SIG-M5 treated with dmso at 0.1 percent for 504 hours (cell line): Measurements from ENCODE around the gene NKD2.
"Not testable (repeated sequence)": the region's sequence is repeated elsewhere in the genome, so short reads cannot be mapped to it uniquely, and the experiment has no call there.

Experiments
- DNase-seq: peaks from one replicate; lab custom pipeline; 2025; ENCODE audit not compliant: unreplicated experiment; lab: John Stamatoyannopoulos, UW

NKD2 gene

DNA sequence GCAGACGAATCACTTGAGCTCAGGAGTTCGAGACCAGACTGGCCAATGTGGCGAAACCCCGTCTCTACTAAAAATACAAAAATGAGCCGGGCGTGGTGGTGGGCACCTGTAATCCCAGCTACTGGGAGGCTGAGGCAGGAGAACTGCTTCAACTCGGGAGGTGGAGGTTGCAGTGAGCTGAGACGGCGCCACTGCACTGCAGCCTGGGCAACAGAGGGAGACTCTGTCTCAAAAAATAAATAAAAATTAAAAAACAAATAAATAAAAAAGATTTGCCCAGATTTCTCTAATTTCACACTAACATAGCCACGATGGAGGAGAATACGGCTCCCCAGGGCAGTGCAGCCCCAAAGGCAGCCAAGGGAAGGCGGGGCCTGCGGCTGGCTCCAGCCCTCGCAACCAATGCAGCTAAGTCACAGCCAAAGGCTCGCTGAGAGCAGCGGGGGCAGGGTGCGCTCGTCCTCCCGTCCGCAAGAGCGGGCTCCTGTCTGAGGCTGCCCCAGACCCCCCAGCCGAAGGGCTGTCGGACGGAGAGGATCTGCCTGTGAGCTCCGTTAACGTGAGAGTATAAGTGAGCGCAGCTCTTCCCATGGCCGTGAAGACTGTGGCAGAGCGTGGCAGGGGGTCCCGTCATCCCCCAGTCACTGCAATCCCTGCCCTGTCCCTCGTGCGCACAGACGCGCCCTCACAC is 59.7 kb downstream of the NKD2 start:
- no peak for DNase-seq

GRCh38 chr5:1068895-1069719 is 60.5 kb downstream of the NKD2 start:
- no peak for DNase-seq

DNA sequence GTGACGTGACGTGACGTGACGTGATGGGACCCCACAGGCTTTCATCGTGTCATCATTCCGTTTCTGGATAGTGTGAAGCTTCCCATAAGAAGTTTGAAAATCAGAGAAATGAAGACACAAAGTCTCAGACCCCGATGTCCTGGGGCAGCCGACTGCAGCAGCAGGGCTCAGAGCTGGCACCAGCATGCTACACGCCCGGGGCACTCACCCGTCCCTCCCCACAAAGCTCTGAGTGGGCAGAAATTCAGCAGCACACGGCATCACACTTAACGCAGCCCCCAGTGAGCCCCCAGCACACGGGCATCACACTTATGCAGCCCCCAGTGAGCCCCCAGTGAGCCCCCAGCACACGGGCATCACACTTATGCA is 61.1 kb downstream of the NKD2 start:
- no peak for DNase-seq

GRCh38 chr5:1073239-1074102 is 64.9 kb downstream of the NKD2 start:
- DNase-seq, result no peak

DNA sequence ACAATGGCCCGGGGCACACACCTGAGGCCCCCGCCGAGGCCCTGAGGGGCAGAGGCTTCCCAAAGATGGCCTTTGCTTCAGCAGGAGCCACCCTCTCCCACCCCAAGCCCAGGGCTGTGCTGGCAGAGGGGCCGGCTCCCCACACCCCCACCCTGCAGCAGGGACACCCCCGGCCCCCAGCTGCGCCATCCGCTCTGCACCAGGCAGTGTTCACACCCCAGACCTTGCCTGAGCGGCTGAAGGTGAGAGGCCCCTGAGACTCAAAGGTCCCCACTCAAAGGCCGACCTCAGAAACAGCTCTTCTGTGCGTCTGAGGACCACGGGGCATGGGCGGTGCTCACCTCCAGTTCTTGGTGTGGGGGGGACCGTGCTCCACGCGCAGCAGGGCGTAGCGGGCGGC is 65.6 kb downstream of the NKD2 start:
- DNase-seq, result no peak

- DNase-seq, result no peak
These were observed 66.4 kb downstream of the NKD2 start for GRCh38 chr5:1074816-1075554.

GRCh38 chr5:1075555-1075881 is 66.9 kb downstream of the NKD2 start:
- DNase-seq, result no peak

GRCh38 chr5:1075931-1076330 is 67.3 kb downstream of the NKD2 start:
- DNase-seq, result no peak

DNA sequence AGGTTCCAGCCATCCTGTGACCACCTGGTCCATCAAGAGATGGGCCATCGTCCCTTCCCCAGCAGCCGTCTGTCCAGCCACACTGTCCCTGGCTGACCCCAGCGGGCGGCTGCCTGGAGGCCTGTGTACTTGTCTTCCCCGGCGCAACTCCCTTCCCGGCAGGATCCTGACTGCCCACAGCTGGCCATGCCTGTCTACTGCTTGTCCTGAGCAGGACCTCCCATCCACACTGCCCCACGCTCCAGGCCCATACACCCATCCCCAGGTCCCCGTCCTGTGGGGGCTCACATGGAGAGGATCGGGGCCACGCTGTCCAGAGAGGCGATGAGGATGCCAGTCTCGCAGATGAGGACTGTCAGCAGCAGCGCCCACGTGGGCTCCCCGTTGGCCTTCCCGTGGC is 67.8 kb downstream of the NKD2 start:
- no peak for DNase-seq

DNA sequence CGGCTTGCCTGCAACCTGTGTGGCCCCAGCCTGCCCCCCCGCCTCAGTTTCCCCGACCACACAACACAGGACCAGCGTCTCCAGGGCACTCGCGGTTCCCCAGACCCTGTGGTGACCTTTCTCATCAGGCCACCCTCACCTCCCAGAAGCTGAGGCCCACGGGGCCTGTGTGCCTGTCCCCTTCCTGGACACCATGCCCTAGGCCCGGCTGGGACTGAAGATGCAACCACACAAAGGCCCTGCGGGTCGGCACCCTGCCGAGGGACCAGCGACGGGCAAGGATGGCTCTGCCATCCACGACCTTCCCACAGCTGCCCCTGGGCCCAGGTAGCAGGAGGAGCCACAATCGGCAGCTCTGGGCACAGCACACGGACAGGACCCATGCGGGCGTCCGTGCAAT is 68.4 kb downstream of the NKD2 start:
- no peak for DNase-seq

GRCh38 chr5:1077491-1078020 is 69.0 kb downstream of the NKD2 start:
- no peak for DNase-seq

DNA sequence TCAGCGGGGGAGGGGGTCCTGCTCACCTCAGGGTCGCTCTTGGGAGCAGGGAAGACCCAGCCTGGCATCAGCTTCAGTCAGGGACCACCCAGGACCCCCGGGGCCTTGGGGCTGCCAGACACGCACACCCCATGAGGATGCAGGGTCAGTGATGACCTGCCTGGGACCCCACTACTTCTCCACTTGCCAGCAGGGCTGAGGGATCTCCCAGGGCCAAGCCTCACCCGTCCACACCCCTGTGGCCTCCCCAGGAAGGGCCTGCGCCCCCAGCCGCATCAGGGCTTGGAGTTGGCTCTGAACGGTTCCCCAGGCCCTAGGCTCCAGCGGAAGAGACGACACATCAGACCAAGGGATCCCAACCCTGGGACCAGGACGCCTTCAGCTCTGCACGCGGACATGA is 69.6 kb downstream of the NKD2 start:
- no peak for DNase-seq

DNA sequence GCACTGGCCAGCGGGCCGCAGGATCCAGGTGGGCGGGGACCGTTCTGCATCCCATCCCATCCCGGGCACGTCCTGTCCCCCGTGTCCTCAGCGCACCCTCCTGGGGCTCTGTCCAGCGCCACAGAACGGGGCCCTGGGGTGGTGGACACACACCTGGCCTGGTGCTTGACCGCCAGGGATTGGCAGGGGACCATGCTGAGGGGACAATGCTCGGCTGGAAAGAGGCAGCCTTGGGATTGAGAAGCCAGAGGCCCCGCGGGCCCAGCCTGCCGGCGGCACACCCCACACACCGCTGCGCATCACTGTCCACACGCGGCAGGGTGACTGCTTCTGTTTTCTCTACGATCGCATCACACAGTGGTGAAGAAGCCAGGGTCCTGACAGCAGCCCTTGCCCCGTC is 70.2 kb downstream of the NKD2 start:
- no peak for DNase-seq

DNA sequence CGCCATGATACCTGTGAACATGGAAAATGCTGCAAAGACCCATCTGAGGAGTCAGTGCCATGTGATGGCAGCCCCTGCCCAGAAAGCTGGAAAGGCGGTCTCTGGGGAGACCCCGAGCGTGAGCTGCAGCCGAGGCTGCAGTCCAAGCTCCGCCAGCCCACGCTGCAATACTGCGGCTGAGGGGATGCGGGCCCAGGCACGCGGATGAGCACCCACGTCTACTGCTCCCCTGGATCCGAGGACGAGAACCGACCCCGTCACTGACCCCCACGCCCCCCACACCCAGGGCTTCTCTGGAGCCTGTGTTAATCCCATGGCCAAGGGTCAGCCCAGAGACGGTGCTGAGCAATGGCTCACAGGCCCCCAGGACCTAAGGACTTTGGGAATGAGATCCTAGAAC is 70.9 kb downstream of the NKD2 start:
- no peak for DNase-seq

DNA sequence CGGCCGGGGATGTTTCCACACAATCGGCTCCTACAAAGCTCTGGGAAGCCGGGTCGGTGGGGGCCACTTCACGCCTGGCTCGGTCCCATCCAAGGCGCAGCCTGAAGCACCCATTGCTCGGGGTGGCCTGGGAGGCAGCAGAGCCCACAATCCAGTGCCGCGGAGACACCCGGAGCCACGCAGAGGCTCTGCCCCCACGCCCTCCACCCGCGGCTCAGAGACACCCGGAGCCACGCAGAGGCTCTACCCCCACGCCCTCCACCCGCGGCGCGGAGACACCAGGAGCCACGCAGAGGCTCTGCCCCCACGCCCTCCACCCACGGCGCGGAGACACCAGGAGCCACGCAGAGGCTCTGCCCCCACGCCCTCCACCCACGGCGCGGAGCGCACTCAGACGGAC is 71.4 kb downstream of the NKD2 start:
- no peak for DNase-seq

GRCh38 chr5:1080432-1080831 is 71.8 kb downstream of the NKD2 start:
- DNase-seq, result no peak

DNA sequence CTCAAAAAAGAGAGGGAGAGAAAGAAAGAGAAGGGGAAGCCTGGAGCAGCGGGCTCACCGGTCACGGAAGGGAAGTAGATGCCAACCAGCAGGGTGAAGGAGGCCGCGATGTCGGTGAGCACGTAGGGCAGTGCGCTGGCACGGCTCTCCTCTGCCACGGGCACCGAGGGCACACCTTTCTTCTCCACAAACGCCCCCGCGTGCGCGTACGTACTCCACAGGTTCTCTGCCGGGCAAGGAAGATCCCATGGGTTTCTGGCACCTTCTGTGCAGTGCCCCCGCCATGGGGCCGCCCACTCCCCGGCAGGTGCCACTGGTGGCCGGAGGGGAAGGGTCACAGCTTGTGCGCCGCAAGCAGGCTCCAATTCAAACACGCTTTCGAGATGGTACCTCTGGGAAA is 72.9 kb downstream of the NKD2 start:
- DNase-seq, result no peak

GRCh38 chr5:1083026-1083425 is 74.4 kb downstream of the NKD2 start:
- not testable (repeated sequence) for DNase-seq

DNA sequence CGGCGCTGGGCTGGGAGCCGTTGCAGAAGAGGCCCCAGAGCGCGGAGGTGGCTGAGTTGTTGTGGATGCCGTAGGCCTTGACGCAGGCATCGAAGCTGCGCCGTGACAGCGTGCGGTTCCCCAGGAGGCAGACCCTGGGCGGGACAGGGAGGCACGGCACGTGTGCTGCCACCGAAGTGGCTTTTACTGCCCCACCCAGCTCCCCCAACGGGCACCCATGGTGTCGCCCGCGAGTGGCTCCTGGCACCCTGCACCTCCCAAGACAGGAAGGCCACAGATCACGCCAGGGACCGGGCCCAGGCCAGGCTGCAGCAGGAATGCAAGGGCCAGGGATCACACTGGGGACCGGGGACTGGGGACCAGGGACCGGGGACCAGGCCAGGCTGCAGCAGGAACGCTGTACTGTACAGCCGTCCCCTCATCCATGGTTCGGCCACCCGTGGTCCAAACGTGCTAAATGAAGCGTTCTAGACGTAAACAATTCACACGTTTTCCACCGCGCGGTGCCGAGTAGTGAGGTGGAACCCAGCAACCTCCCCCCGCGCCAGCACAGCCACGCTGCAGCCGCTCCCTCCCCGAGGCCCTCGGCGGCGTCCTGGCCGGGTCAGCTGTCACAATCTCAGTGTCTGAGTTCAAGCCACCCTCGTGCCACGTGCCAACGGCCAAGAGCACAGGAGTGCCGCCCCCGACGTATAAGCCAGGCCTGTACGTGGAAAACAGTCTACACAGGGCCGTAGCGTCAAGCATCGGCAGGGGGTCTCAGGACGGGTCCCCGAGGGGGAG is 75.4 kb downstream of the NKD2 start:
- no peak for DNase-seq

DNA sequence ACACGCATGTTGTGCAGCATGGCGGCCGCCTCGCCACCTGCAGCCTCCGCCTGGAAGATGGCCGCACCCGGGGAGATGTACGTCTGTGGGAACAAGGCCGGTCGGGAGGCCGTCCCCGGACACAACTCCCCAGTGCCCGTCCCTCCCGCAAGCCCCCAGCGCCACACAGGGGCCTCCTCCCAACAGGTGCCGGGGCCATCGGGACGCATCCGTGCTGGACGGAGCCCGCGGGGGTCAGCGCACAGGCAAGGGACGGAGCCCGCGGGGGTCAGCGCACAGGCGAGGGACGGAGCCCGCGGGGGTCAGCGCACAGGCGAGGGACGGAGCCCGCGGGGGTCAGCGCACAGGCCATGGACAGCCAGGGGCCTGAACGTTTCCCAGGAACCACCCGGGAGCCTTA is 76.8 kb downstream of the NKD2 start:
- no peak for DNase-seq
